A673 (cell line): ENCODE results near the gene PRF1. TPM values are rescaled to one million over a fixed set of nuclear protein-coding genes. Genes with fewer than 3 reads are reported as not detected.

ENCODE experiments used
- BruUV-seq: library from RNA; stranded (reverse); fragments of 400-500 nt; replicated peaks from 2 replicates; lab custom pipeline; 2021; lab: Mats Ljungman, UMichigan
- CTCF ChIA-PET: fragments of 300-600 bp; sonication (Branson Sonifier 250); formaldehyde crosslinking; loops from one replicate; lab custom pipeline; 2022; ENCODE audit warnings: antibody characterized with exemption; lab: Charles Lee
- POLR2A ChIA-PET: fragments of 300-600 bp; sonication (Branson Sonifier 250); formaldehyde crosslinking; loops from one replicate; lab custom pipeline; 2022; ENCODE audit warnings: antibody characterized with exemption; ENCODE audit not compliant: low non-redundant PET; lab: Charles Lee
- DNase-seq: peaks from one replicate; pipeline ENCODE4 v3.0.0-alpha.2; 2015; ENCODE audit warnings: low spot score
- H3K27ac ChIP-seq: fragments of 200-600 bp; sonication (generic); 2 replicates; pipeline ENCODE4 v1.5.1; 2016; ENCODE audit warnings: mixed run types, low read depth, mild to moderate bottlenecking, mixed read lengths, antibody characterized with exemption, low read length; ENCODE audit not compliant: poor library complexity, severe bottlenecking
- H3K27me3 ChIP-seq: fragments of 200-600 bp; sonication (generic); replicated peaks from 2 replicates; pipeline ENCODE4 v1.6.1; 2017; ENCODE audit warnings: mixed run types, low read depth, mild to moderate bottlenecking, mixed read lengths, antibody characterized with exemption, low read length; ENCODE audit not compliant: insufficient read depth, poor library complexity
- H3K36me3 ChIP-seq: fragments of 200-600 bp; sonication (generic); 2 replicates; pipeline ENCODE4 v1.6.1; 2016; ENCODE audit warnings: mixed run types, mild to moderate bottlenecking, mixed read lengths, antibody characterized with exemption, low read length; ENCODE audit not compliant: insufficient read depth, poor library complexity, severe bottlenecking
- H3K4me1 ChIP-seq: fragments of 200-600 bp; sonication (generic); 2 replicates; pipeline ENCODE4 v1.6.1; 2017; ENCODE audit warnings: mixed run types, mild to moderate bottlenecking, mixed read lengths, antibody characterized with exemption, low read length; ENCODE audit not compliant: insufficient read depth, poor library complexity, severe bottlenecking
- H3K4me3 ChIP-seq: fragments of 200-600 bp; sonication (generic); 2 replicates; pipeline ENCODE4 v1.5.1; 2016; ENCODE audit warnings: low read depth, mixed run types, mild to moderate bottlenecking, mixed read lengths, low read length; ENCODE audit not compliant: poor library complexity, severe bottlenecking
- H3K9me3 ChIP-seq: fragments of 200-600 bp; sonication (generic); 2 replicates; pipeline ENCODE4 v1.6.1; 2016; ENCODE audit warnings: mixed run types, low read depth, mild to moderate bottlenecking, mixed read lengths, antibody characterized with exemption, low read length; ENCODE audit not compliant: poor library complexity, severe bottlenecking
- EZH2 ChIP-seq: fragments of 200-600 bp; sonication (generic); IDR thresholded peaks from 2 replicates; pipeline ENCODE4 v1.6.1; 2017; ENCODE audit warnings: borderline replicate concordance, low read depth, mild to moderate bottlenecking, mixed read lengths, antibody characterized with exemption, low read length; ENCODE audit not compliant: poor library complexity, severe bottlenecking
- intact Hi-C: fragments of 100-400 bp; cut with micrococcal nuclease; formaldehyde crosslinking; loops from one replicate; pipeline ENCODE4 v1.10.0; 2022; ENCODE audit not compliant: unreplicated experiment
- total RNA-seq: library from RNA; stranded (reverse); gene quantifications from 2 replicates; pipeline ENCODE4 v1.2.3, GENCODE V29; 2021
- TF ChIP-seq, protein P1 (sequence below): fragments of 300-800, 200-600 bp; sonication (generic); conservative IDR thresholded peaks from 2 replicates; pipeline ENCODE4 v1.5.1; 2017; ENCODE audit warnings: low read depth, mild to moderate bottlenecking, antibody characterized with exemption, low read length, moderate library complexity, mixed read lengths

PRF1 gene
- total RNA-seq, 1 experiment from 2014 or later = not detected

DNA sequence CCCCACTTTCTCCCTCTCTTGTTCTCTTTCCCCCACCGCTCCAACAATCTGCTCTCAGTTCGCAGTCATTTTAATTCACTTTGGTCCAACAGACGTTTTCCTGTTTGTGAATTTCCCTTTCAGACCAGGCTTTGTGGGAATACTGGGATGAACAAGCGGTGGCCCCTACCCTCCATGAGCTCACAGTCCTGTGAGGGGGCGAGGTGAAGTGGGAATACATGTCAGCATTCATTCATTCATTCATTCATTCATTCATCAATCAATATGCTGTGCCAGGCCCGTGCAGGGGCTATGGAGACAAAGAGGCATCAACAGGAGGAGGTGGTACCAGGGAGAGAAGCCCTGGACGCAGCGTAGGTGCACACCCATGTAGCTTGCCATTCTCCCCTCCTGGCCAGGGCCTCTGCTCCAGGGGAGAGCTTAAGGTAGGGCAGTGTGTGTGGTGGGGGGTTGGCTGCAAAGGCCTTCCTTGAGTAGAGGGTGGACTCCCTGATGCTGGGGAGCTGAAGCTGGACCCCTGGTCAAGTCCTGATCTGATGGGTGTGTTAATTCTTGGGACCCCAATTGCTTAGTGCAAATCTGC lies 16.1 kb downstream of the PRF1 start:
- ChIA-PET POLR2A (no interaction called here), CTCF (no interaction called here)
- Histone ChIP-seq H3K9me3 (no peaks in the 10 kb centered on the region), H3K27ac (no peak overlapping the region), H3K4me1 (peaks cover 25% of the 10 kb centered on the region), H3K27me3 (no peaks in the 10 kb centered on the region), H3K36me3 (no peaks in the 10 kb centered on the region), H3K4me3 (no peak overlapping the region)
- no peak for DNase-seq
- intact Hi-C loops = no loop called here
- TF ChIP-seq EZH2 = no peak
- TF ChIP-seq, protein P1, sequence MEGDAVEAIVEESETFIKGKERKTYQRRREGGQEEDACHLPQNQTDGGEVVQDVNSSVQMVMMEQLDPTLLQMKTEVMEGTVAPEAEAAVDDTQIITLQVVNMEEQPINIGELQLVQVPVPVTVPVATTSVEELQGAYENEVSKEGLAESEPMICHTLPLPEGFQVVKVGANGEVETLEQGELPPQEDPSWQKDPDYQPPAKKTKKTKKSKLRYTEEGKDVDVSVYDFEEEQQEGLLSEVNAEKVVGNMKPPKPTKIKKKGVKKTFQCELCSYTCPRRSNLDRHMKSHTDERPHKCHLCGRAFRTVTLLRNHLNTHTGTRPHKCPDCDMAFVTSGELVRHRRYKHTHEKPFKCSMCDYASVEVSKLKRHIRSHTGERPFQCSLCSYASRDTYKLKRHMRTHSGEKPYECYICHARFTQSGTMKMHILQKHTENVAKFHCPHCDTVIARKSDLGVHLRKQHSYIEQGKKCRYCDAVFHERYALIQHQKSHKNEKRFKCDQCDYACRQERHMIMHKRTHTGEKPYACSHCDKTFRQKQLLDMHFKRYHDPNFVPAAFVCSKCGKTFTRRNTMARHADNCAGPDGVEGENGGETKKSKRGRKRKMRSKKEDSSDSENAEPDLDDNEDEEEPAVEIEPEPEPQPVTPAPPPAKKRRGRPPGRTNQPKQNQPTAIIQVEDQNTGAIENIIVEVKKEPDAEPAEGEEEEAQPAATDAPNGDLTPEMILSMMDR = no peak
- BruUV-seq = no TSS peak

DNA sequence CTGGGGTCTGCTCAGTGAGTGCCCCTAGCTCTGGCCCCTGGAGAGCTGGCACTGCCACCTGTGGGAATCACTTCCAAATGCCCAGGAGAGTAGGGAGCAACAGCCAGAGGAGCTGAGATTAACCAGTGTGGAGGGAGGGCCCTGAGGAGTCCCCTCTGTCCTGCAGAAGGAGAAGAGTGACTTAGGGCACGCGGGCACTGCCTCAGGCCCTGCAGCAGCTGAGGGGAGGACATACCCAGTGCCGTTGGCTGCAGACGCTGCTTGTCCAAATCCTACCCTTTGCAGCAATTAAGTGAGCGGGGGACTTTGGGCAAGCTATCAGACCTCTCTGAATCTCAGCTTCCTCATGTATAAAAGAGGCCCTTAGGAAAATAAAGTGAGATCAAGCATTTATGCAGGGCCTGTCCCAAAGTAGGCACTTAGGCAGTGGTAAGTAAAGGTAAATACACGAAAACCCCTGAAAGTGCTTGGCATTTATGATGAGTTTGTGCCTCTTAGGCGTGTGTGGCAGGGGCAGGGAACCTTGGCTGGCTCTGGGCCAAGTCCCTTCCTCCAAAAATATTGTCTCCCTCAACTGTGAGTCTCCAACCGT lies 16.9 kb downstream of the PRF1 start:
- H3K4me1 ChIP-seq = peaks cover 25% of the 10 kb centered on the region
- H3K9me3 ChIP-seq = no peaks in the 10 kb centered on the region
- BruUV-seq = no TSS peak
- H3K27ac ChIP-seq = no peak overlapping the region
- intact Hi-C loops = no loop called here
- CTCF ChIA-PET = interaction anchor here (0.5 kb wide), 1 partner anchor 36 kb away, joined by 10 read pairs; no protein-coding TSS in a partner anchor
- H3K27me3 ChIP-seq = no peaks in the 10 kb centered on the region
- H3K4me3 ChIP-seq = no peak overlapping the region
- DNase-seq = no peak
- H3K36me3 ChIP-seq = no peaks in the 10 kb centered on the region
- TF ChIP-seq, protein P1 = no peak
- TF ChIP-seq EZH2 = no peak
- POLR2A ChIA-PET = no interaction called here

DNA sequence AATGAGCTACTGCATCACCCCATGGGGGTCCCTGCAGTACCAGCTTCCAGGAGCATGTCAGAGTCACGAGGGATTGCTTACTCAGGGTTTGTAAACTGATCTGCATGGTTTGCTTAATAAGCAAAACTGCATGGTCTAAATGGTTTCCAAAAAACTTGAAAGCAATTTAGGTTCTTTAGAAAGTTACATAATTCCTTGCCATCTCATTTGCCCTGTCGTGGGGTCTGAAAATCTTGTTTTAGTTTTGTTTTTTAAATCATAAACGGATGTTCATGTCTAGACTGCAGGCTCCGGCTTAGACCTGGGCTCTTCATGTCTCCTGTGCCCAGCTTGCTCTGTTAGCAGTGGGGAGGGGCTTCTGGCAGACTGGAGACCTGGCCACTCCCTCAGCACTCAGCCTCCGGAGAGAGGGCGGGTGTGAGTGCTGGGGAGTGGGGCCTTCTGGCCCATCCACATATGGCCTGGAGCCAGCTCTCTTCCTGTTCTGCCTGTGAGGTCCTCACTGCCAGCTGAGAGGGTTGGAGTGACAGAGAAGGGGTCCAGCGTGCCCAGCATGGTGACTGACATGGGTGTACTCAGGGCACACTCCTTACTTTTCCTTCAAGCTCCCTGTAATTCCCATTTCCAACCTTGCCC lies 17.5 kb downstream of the PRF1 start:
- Histone ChIP-seq H3K27me3 (no peaks in the 10 kb centered on the region), H3K4me3 (no peak overlapping the region), H3K36me3 (no peaks in the 10 kb centered on the region), H3K4me1 (peaks cover 25% of the 10 kb centered on the region), H3K27ac (no peak overlapping the region), H3K9me3 (no peaks in the 10 kb centered on the region)
- ChIA-PET POLR2A (no interaction called here), CTCF (interaction anchor here (0.5 kb wide), 1 partner anchor 36 kb away, joined by 10 read pairs; no protein-coding TSS in a partner anchor)
- intact Hi-C loops = no loop called here
- peak; percentile 85 for DNase-seq
- no peak for TF ChIP-seq EZH2
- TF ChIP-seq, protein P1 = no peak
- BruUV-seq = no TSS peak
